ENCODE results near the gene FEM1B. TPM values are rescaled to one million over a fixed set of nuclear protein-coding genes. Genes with fewer than 3 reads are reported as not detected.
A peak's percentile ranks its signal among the peaks of the same experiment; 100 is the strongest.

FEM1B gene
- total and polyA plus RNA-seq, 2 donors (not counting 3 experiments of a cell fraction or from before 2014, with no cell fraction given): 11.1 to 33.2 TPM

GRCh38 chr15:68256675-68257450 is 20.7 kb upstream of the FEM1B start:
- CTCF ChIA-PET: interaction anchor here (1.2 to 1.3 kb wide), 5 partner anchors 9 to 417 kb away, joined by 3 to 11 read pairs (median 5); partner anchors contain the start of gene FEM1B
- intact Hi-C loops (cut with micrococcal nuclease): no loop called here
- FAIRE-seq: peak; percentile 90

GRCh38 chr15:68258692-68259091 is 18.9 kb upstream of the FEM1B start:
- ChIA-PET CTCF (interaction anchor here (1.6 kb wide), 1 partner anchor 48 kb away, joined by 6 read pairs; no protein-coding TSS in a partner anchor), POLR2A (no interaction called here)
- Histone ChIP-seq H2AFZ (ENCODE audit: low read depth, low read length) (no peak overlapping the region), H3K27me3 (ENCODE audit: control insufficient read depth in 2 of 2, insufficient read depth in 2 of 2, low read length in 2 of 2) (peaks cover 15 to 23% of the 10 kb centered on the region in 2 experiments), H3K9ac (replicated peaks; ENCODE audit: extremely low read depth, insufficient read depth, low read length) (no peak overlapping the region), H3K9me1 (replicated peaks; ENCODE audit: control insufficient read depth, extremely low read depth, insufficient read depth, low read length) (no peaks in the 10 kb centered on the region), H3K36me3 (ENCODE audit: control insufficient read depth in 2 of 2, extremely low read depth in 1 of 2, insufficient read depth in 2 of 2, low read length in 2 of 2) (no peaks in the 10 kb centered on the region), H4K20me1 (replicated peaks; ENCODE audit: control insufficient read depth, extremely low read depth, insufficient read depth, low read length) (no peaks in the 10 kb centered on the region), H3K27ac (ENCODE audit: insufficient read depth, low read depth, low read length) (no peak overlapping the region), H3K79me2 (ENCODE audit: control insufficient read depth, insufficient read depth, low read length) (no peaks in the 10 kb centered on the region), H3K4me3 (replicated peaks in 1 of 3; ENCODE audit: insufficient read depth in 1 of 3, low read depth in 1 of 3, low read length in 3 of 3) (no peak overlapping the region), H3K9me3 (replicated peaks; ENCODE audit: control insufficient read depth, insufficient read depth, low read length) (no peaks in the 10 kb centered on the region), H3K4me1 (ENCODE audit: control insufficient read depth, extremely low read depth, insufficient read depth, low read length) (peaks cover 5% of the 10 kb centered on the region), H3K4me2 (ENCODE audit: insufficient read depth, low read length) (no peak overlapping the region)
- FAIRE-seq (no peak), DNase-seq (ENCODE audit: low read depth, low spot score) (no peak)
- TF ChIP-seq EZH2 (IDR thresholded peaks at IDR 0.05; ENCODE audit: borderline replicate concordance, low read depth, low read length, severe bottlenecking) (no peak), POLR2AphosphoS5 (IDR thresholded peaks at IDR 0.05; ENCODE audit: insufficient read depth, low read depth, low read length) (no peak), GATA2 (IDR thresholded peaks at IDR 0.05; ENCODE audit: insufficient read depth, insufficient read length, low read depth, low read length) (no peak), FOS (IDR thresholded peaks at IDR 0.05; ENCODE audit: borderline replicate concordance, insufficient read depth, low read length) (no peak), MYC (IDR thresholded peaks at IDR 0.05; ENCODE audit: low read depth, low read length) (no peak), JUN (IDR thresholded peaks at IDR 0.05; ENCODE audit: borderline replicate concordance, insufficient read depth, insufficient read length, low read depth) (no peak), POLR2A (IDR thresholded peaks at IDR 0.05; ENCODE audit: low read depth, low read length) (no peak)
- TF ChIP-seq, protein P1, sequence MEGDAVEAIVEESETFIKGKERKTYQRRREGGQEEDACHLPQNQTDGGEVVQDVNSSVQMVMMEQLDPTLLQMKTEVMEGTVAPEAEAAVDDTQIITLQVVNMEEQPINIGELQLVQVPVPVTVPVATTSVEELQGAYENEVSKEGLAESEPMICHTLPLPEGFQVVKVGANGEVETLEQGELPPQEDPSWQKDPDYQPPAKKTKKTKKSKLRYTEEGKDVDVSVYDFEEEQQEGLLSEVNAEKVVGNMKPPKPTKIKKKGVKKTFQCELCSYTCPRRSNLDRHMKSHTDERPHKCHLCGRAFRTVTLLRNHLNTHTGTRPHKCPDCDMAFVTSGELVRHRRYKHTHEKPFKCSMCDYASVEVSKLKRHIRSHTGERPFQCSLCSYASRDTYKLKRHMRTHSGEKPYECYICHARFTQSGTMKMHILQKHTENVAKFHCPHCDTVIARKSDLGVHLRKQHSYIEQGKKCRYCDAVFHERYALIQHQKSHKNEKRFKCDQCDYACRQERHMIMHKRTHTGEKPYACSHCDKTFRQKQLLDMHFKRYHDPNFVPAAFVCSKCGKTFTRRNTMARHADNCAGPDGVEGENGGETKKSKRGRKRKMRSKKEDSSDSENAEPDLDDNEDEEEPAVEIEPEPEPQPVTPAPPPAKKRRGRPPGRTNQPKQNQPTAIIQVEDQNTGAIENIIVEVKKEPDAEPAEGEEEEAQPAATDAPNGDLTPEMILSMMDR (IDR thresholded peaks at IDR 0.05; ENCODE audit: extremely low read depth in 1 of 2, insufficient read depth in 1 of 2, low read depth in 1 of 2, low read length in 2 of 2): no peak
- TF ChIP-seq, protein P2, sequence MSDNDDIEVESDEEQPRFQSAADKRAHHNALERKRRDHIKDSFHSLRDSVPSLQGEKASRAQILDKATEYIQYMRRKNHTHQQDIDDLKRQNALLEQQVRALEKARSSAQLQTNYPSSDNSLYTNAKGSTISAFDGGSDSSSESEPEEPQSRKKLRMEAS (IDR thresholded peaks at IDR 0.05; ENCODE audit: insufficient read depth, insufficient read length): no peak
- intact Hi-C loops (cut with micrococcal nuclease): no loop called here
- BruUV-seq (replicated peaks): no TSS peak
- dilution Hi-C loops (cut with MboI; ENCODE audit: extremely low pct_ligation_motif_present, low sequenced_read_pairs): no loop called here

More at GRCh38 chr15:68256675-68257450, 20.7 kb upstream of the FEM1B start:
- DNase-seq (ENCODE audit: low read depth, low spot score): peak; percentile 76
- Histone ChIP-seq H3K4me1 (ENCODE audit: control insufficient read depth, extremely low read depth, insufficient read depth, low read length) (peaks cover 5% of the 10 kb centered on the region), H3K9me3 (replicated peaks; ENCODE audit: control insufficient read depth, insufficient read depth, low read length) (no peaks in the 10 kb centered on the region), H3K36me3 (ENCODE audit: control insufficient read depth in 2 of 2, extremely low read depth in 1 of 2, insufficient read depth in 2 of 2, low read length in 2 of 2) (no peaks in the 10 kb centered on the region), H3K4me3 (replicated peaks in 1 of 3; ENCODE audit: insufficient read depth in 1 of 3, low read depth in 1 of 3, low read length in 3 of 3) (peak overlapping the region; percentile 0 to 54 (median 47)), H3K4me2 (ENCODE audit: insufficient read depth, low read length) (peak overlapping the region; percentile 85), H3K27ac (ENCODE audit: insufficient read depth, low read depth, low read length) (no peak overlapping the region), H3K9me1 (replicated peaks; ENCODE audit: control insufficient read depth, extremely low read depth, insufficient read depth, low read length) (no peaks in the 10 kb centered on the region), H2AFZ (ENCODE audit: low read depth, low read length) (peak overlapping the region; percentile 99), H3K79me2 (ENCODE audit: control insufficient read depth, insufficient read depth, low read length) (no peaks in the 10 kb centered on the region), H3K27me3 (ENCODE audit: control insufficient read depth in 2 of 2, insufficient read depth in 2 of 2, low read length in 2 of 2) (peaks cover 8 to 12% of the 10 kb centered on the region in 2 experiments), H3K9ac (replicated peaks; ENCODE audit: extremely low read depth, insufficient read depth, low read length) (peak overlapping the region; percentile 31), H4K20me1 (replicated peaks; ENCODE audit: control insufficient read depth, extremely low read depth, insufficient read depth, low read length) (no peaks in the 10 kb centered on the region)
- TF ChIP-seq EZH2 (IDR thresholded peaks at IDR 0.05; ENCODE audit: borderline replicate concordance, low read depth, low read length, severe bottlenecking): no peak
- peak; percentile 62 for TF ChIP-seq POLR2AphosphoS5 (IDR thresholded peaks at IDR 0.05; ENCODE audit: insufficient read depth, low read depth, low read length)
- POLR2A ChIA-PET: interaction anchor here (1.0 kb wide), 1 partner anchor 20 kb away, joined by 4 read pairs; the partner anchor contains the start of gene FEM1B
- dilution Hi-C loops (cut with MboI; ENCODE audit: extremely low pct_ligation_motif_present, low sequenced_read_pairs): no loop called here
- BruUV-seq (replicated peaks): no TSS peak
